CD4-positive, CD25-positive, alpha-beta regulatory T cell (primary cell): ENCODE data around the gene ZNF385A. TPM values are rescaled to one million over a fixed set of nuclear protein-coding genes. Genes with fewer than 3 reads are reported as not detected.
A peak's percentile ranks its signal among the peaks of the same experiment; 100 is the strongest.

Experiments
- ATAC-seq, 2 donors: fragments of 150-1000 bp; cut with Tn5 transposase; one replicate each; pipeline ENCODE4 v1.10.0; 2021; ENCODE audit warnings: low read depth in 2 of 2, moderate number of reproducible peaks in 2 of 2, moderate library complexity in 1 of 2
- DNase-seq, 3 donors: peaks; one replicate each; pipeline versions ENCODE4 v3.0.0 to v3.0.0-alpha.2; 2012 to 2022; ENCODE audit warnings: mixed read lengths in 1 of 3
- H3K27ac ChIP-seq: one replicate; pipeline ENCODE4 v1.7.0; 2013; ENCODE audit warnings: mild to moderate bottlenecking, low read length; ENCODE audit not compliant: insufficient read depth, poor library complexity, severe bottlenecking
- H3K27me3 ChIP-seq: one replicate; pipeline ENCODE4 v1.7.0; 2013; ENCODE audit warnings: low read length; ENCODE audit not compliant: control insufficient read depth, insufficient read depth
- H3K36me3 ChIP-seq: one replicate; pipeline ENCODE4 v1.7.0; 2013; ENCODE audit warnings: mild to moderate bottlenecking, low read length, moderate library complexity; ENCODE audit not compliant: control insufficient read depth, insufficient read depth
- H3K4me1 ChIP-seq: 2 replicates; pipeline ENCODE4 v1.7.0; 2013; ENCODE audit warnings: mild to moderate bottlenecking, low read length; ENCODE audit not compliant: insufficient read depth, control insufficient read depth, poor library complexity, severe bottlenecking
- H3K4me3 ChIP-seq: one replicate; pipeline ENCODE4 v1.7.0; 2013; ENCODE audit warnings: low read depth, mild to moderate bottlenecking, low read length, moderate library complexity
- H3K9me3 ChIP-seq, 2 experiments: 1 replicate in 1 of 2; 2 replicates in 1 of 2; pipeline ENCODE4 v1.7.0; 2013; ENCODE audit warnings: low read length in 2 of 2, mild to moderate bottlenecking in 1 of 2, moderate library complexity in 1 of 2; ENCODE audit not compliant: control insufficient read depth in 2 of 2
- H3K27ac Mint-ChIP-seq, 3 donors: one replicate each; pipeline ENCODE4 v1.8.0; 2020 to 2022; ENCODE audit warnings: mild to moderate bottlenecking in 3 of 3, mixed read lengths in 3 of 3, moderate library complexity in 2 of 3
- H3K27me3 Mint-ChIP-seq: one replicate; pipeline ENCODE4 v1.8.0; 2022; ENCODE audit warnings: mild to moderate bottlenecking, mixed read lengths
- H3K36me3 Mint-ChIP-seq: one replicate; pipeline ENCODE4 v1.8.0; 2020; ENCODE audit warnings: mixed read lengths
- H3K4me1 Mint-ChIP-seq, 4 donors: one replicate each; pipeline ENCODE4 v1.8.0; 2020 to 2022; ENCODE audit warnings: mixed read lengths in 4 of 4, mild to moderate bottlenecking in 1 of 4
- H3K4me3 Mint-ChIP-seq, 4 donors: one replicate each; pipeline ENCODE4 v1.8.0; 2020 to 2022; ENCODE audit warnings: mild to moderate bottlenecking in 4 of 4, mixed read lengths in 4 of 4, moderate library complexity in 3 of 4
- H3K9me3 Mint-ChIP-seq, 7 donors: one replicate each; pipeline ENCODE4 v1.8.0; 2020 to 2022; ENCODE audit warnings: mixed read lengths in 7 of 7, mild to moderate bottlenecking in 3 of 7, moderate library complexity in 2 of 7
- polyA plus RNA-seq, 4 donors: library from polyadenylated mRNA; unstranded; fragments of 300-500 nt; fragmentation: Illumina TruSeq; gene quantifications; one replicate each; pipeline ENCODE4 v1.2.3, GENCODE V29; 2021
- total RNA-seq: library from RNA; stranded (reverse); gene quantifications from one replicate; pipeline ENCODE4 v1.2.3, GENCODE V29; 2022

Gene ZNF385A
- total RNA-seq (0.86 TPM), polyA plus RNA-seq (under 1 TPM in 2 of 4 donors, not detected in 2; 0.14 to 0.17 TPM)

GRCh38 chr12:54384591-54385041 lies at the start of gene ZNF385A:
TSS of gene ZNF385A (minus strand) at chr12:54384733. CDS start at chr12:54384514, 219 bp downstream.
- DNase-seq (no peak), ATAC-seq (peak in 1 of 2 donors; percentile 6)
- no peaks in the 10 kb centered on the region for H3K4me1 ChIP-seq
- H3K27ac Mint-ChIP-seq: no peak within 1 kb of the TSS
- H3K9me3 Mint-ChIP-seq: no peaks in the 10 kb centered on the region
- H3K4me3 ChIP-seq: no peak within 1 kb of the TSS
- H3K36me3 ChIP-seq: no peaks in the 10 kb centered on the region
- H3K4me3 Mint-ChIP-seq: no peak within 1 kb of the TSS
- H3K36me3 Mint-ChIP-seq: no peaks in the 10 kb centered on the region
- peaks cover 0 to 13% (median 3%) of the 10 kb centered on the region in 4 donors for H3K4me1 Mint-ChIP-seq
- H3K27me3 ChIP-seq: no peaks in the 10 kb centered on the region
- no peaks in the 10 kb centered on the region for H3K9me3 ChIP-seq
- H3K27ac ChIP-seq: no peak within 1 kb of the TSS
- peaks cover 4% of the 10 kb centered on the region for H3K27me3 Mint-ChIP-seq

- peaks cover 26% of the 10 kb centered on the region for H3K27me3 Mint-ChIP-seq
- H3K9me3 Mint-ChIP-seq: peaks cover 0 to 2% (median 0%) of the 10 kb centered on the region in 7 donors
- no peak overlapping the region for H3K4me3 ChIP-seq
- no peak overlapping the region for H3K4me3 Mint-ChIP-seq
- H3K4me1 Mint-ChIP-seq: peaks cover 7 to 25% (median 17%) of the 10 kb centered on the region in 4 donors
- H3K36me3 Mint-ChIP-seq: no peaks in the 10 kb centered on the region
- no peaks in the 10 kb centered on the region for H3K9me3 ChIP-seq
- H3K27ac Mint-ChIP-seq: no peak overlapping the region
- H3K4me1 ChIP-seq: peaks cover 7% of the 10 kb centered on the region
- no peak overlapping the region for H3K27ac ChIP-seq
- no peaks in the 10 kb centered on the region for H3K36me3 ChIP-seq
- no peaks in the 10 kb centered on the region for H3K27me3 ChIP-seq
- ATAC-seq (no peak), DNase-seq (no peak)
These were observed 48.3 kb upstream of the ZNF385A start for GRCh38 chr12:54432815-54433164.

- peaks cover 27% of the 10 kb centered on the region for H3K27me3 Mint-ChIP-seq
- peaks cover 0 to 2% (median 0%) of the 10 kb centered on the region in 7 donors for H3K9me3 Mint-ChIP-seq
- no peaks in the 10 kb centered on the region for H3K9me3 ChIP-seq
- peak overlapping the region in 1 of 4 donors; percentile 38 for H3K4me3 Mint-ChIP-seq
- DNase-seq (no peak), ATAC-seq (no peak)
- H3K36me3 ChIP-seq: no peaks in the 10 kb centered on the region
- H3K36me3 Mint-ChIP-seq: no peaks in the 10 kb centered on the region
- H3K27me3 ChIP-seq: no peaks in the 10 kb centered on the region
- H3K4me3 ChIP-seq: no peak overlapping the region
- peaks cover 7% of the 10 kb centered on the region for H3K4me1 ChIP-seq
- H3K27ac Mint-ChIP-seq: peak overlapping the region in 2 of 3 donors; percentile 60 to 76
- no peak overlapping the region for H3K27ac ChIP-seq
- peaks cover 7 to 31% (median 17%) of the 10 kb centered on the region in 4 donors for H3K4me1 Mint-ChIP-seq
These were observed 47.6 kb upstream of the ZNF385A start for GRCh38 chr12:54431911-54432814.

- H3K4me3 Mint-ChIP-seq: no peak overlapping the region
- peaks cover 0 to 2% (median 0%) of the 10 kb centered on the region in 7 donors for H3K9me3 Mint-ChIP-seq
- Histone ChIP-seq H3K36me3 (no peaks in the 10 kb centered on the region), H3K27me3 (peaks cover 4% of the 10 kb centered on the region), H3K27ac (no peak overlapping the region), H3K4me1 (peaks cover 7% of the 10 kb centered on the region), H3K4me3 (no peak overlapping the region), H3K9me3 (no peaks in the 10 kb centered on the region)
- no peak overlapping the region for H3K27ac Mint-ChIP-seq
- ATAC-seq: no peak
- peaks cover 37% of the 10 kb centered on the region for H3K27me3 Mint-ChIP-seq
- peaks cover 7 to 37% (median 17%) of the 10 kb centered on the region in 4 donors for H3K4me1 Mint-ChIP-seq
- DNase-seq: no peak
- H3K36me3 Mint-ChIP-seq: no peaks in the 10 kb centered on the region
These were observed 46.0 kb upstream of the ZNF385A start for GRCh38 chr12:54430471-54431069.

- peaks cover 7% of the 10 kb centered on the region for H3K4me1 ChIP-seq
- Mint-ChIP-seq H3K36me3 (no peaks in the 10 kb centered on the region), H3K27me3 (peaks cover 48% of the 10 kb centered on the region), H3K4me3 (no peak overlapping the region), H3K9me3 (peaks cover 0 to 2% (median 0%) of the 10 kb centered on the region in 7 donors), H3K4me1 (peaks cover 7 to 36% (median 17%) of the 10 kb centered on the region in 4 donors), H3K27ac (peak overlapping the region in 1 of 3 donors; percentile 75)
- H3K27me3 ChIP-seq: peaks cover 11% of the 10 kb centered on the region
- H3K27ac ChIP-seq: no peak overlapping the region
- no peaks in the 10 kb centered on the region for H3K36me3 ChIP-seq
- ATAC-seq (no peak), DNase-seq (no peak)
- H3K4me3 ChIP-seq: no peak overlapping the region
- H3K9me3 ChIP-seq: no peaks in the 10 kb centered on the region
These were observed 44.5 kb upstream of the ZNF385A start for GRCh38 chr12:54429014-54429471.

GRCh38 chr12:54428050-54429013 lies 43.8 kb upstream of the ZNF385A start:
- Histone ChIP-seq H3K27ac (no peak overlapping the region), H3K4me3 (no peak overlapping the region), H3K9me3 (no peaks in the 10 kb centered on the region), H3K36me3 (no peaks in the 10 kb centered on the region), H3K27me3 (peaks cover 11% of the 10 kb centered on the region), H3K4me1 (peaks cover 7% of the 10 kb centered on the region)
- Mint-ChIP-seq H3K27me3 (peaks cover 50% of the 10 kb centered on the region), H3K4me3 (no peak overlapping the region), H3K27ac (peak overlapping the region in 1 of 3 donors; percentile 75), H3K4me1 (peaks cover 7 to 38% (median 17%) of the 10 kb centered on the region in 4 donors), H3K36me3 (no peaks in the 10 kb centered on the region), H3K9me3 (peaks cover 0 to 2% (median 0%) of the 10 kb centered on the region in 7 donors)
- no peak for ATAC-seq
- DNase-seq: no peak

- no peaks in the 10 kb centered on the region for H3K4me1 ChIP-seq
- Mint-ChIP-seq H3K4me3 (no peak overlapping the region), H3K9me3 (peaks cover 0 to 2% (median 0%) of the 10 kb centered on the region in 7 donors), H3K4me1 (peaks cover 7 to 38% (median 12%) of the 10 kb centered on the region in 4 donors), H3K36me3 (no peaks in the 10 kb centered on the region), H3K27me3 (peaks cover 60% of the 10 kb centered on the region), H3K27ac (no peak overlapping the region)
- no peak for DNase-seq
- peaks cover 11% of the 10 kb centered on the region for H3K27me3 ChIP-seq
- ATAC-seq: no peak
- H3K4me3 ChIP-seq: no peak overlapping the region
- no peaks in the 10 kb centered on the region for H3K36me3 ChIP-seq
- H3K27ac ChIP-seq: no peak overlapping the region
- H3K9me3 ChIP-seq: no peaks in the 10 kb centered on the region
These were observed 42.6 kb upstream of the ZNF385A start for GRCh38 chr12:54427106-54427505.
